HG03469 (cell line): Measurements from ENCODE around the gene IRF7.

ENCODE experiments used
- ATAC-seq: cut with Tn5 transposase; IDR thresholded peaks from one replicate; pipeline ENCODE4 v1.9.1; 2021; ENCODE audit warnings: mild to moderate bottlenecking, moderate library complexity, moderate number of reproducible peaks; ENCODE audit not compliant: unreplicated experiment

Gene IRF7

GRCh38 chr11:608791-609251, 6.9 kb downstream of the IRF7 start:
- ATAC-seq = no peak

- no peak for ATAC-seq
Measured at GRCh38 chr11:607971-608659, 7.6 kb downstream of the IRF7 start.

- ATAC-seq = no peak
Measured at GRCh38 chr11:607020-607780, 8.6 kb downstream of the IRF7 start.

GRCh38 chr11:606245-606644, 9.5 kb downstream of the IRF7 start:
- no peak for ATAC-seq

- no peak for ATAC-seq
Measured at GRCh38 chr11:605286-606129, 10.2 kb downstream of the IRF7 start.

DNA sequence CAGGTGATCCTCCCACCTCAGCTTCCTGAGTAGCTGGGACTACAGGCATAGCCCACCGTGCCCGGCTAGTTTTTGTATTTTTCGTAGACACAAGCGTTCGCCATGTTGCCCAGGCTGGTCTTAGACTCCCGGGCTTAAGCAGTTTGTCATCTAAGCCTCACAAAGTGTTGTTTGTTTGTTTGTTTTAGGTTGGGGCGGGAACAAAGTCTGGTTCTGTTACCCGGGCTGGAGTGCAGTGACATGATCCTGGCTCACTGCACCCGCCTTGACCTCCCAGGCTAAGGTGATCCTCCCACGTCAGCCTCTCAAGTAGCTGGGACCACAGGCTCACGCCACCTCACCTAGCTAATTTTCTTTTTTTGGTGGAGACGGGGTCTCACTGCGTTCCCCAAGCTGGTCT, 12.6 kb downstream of the IRF7 start:
- no peak for ATAC-seq

DNA sequence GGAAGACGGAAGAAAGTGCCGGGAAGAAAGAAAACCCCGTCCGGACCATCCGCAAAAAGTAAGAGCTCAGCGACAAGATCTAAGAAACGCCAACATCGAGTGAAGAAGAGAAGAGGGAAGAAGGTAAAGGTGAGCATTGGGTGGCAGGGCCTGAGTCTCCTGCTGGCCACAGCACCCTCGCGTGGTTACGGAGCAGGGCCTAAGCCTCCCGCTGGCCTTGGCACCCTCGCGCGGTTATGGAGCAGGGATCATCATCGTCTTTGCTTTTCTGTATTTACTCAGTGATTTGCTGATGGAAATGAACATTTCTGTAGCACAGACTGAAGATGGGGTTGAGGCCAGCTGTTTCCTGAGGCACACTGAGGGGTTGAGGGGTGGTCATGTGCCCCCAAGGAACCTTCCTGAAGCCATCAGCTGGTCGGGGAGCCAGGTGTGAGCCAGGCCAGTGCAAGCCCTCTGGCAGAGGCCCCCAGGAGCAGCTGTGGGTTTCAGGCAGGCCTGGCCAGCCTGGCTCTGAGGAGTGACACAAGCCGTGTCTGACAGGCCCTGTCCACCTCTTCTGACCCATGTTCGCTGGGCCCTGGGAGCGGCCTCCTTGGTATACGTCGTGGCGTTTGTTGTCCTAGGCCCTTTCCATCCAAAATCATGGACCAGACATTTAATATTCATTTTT, 14.0 kb downstream of the IRF7 start:
- ATAC-seq = no peak

DNA sequence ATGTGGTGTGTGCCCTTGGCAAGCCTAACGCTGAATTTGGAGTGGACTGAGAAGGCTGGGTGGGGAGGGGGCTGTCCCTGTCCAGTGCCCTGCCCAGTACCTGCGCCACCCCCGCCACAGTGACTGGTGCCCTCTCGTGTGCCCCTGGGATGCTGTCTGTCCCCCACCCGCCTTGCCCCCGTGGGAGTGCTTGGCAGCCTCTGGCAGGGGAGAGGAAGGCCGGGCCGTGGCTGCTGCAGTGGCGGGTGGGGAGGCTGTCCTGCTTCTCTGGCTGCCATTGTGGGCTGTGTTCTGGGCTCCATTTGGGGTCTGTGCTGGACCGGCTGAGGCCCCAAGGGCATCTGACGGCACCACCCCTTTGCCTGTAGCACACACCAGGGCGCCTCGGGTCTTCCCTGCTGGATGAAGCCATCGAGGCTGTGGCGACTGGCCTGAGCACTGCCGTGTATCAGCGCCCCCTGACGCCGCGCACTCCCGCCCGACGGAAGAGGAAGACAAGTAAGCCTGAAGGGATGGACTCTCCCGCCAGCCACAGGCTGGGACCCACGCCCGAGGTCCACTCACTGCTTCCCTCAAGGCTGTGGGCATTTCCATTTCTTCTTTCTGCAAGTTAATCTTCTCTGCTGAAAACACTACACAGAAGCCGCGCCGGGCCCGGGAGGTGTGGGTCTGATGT, 17.6 kb downstream of the IRF7 start:
- no peak for ATAC-seq

DNA sequence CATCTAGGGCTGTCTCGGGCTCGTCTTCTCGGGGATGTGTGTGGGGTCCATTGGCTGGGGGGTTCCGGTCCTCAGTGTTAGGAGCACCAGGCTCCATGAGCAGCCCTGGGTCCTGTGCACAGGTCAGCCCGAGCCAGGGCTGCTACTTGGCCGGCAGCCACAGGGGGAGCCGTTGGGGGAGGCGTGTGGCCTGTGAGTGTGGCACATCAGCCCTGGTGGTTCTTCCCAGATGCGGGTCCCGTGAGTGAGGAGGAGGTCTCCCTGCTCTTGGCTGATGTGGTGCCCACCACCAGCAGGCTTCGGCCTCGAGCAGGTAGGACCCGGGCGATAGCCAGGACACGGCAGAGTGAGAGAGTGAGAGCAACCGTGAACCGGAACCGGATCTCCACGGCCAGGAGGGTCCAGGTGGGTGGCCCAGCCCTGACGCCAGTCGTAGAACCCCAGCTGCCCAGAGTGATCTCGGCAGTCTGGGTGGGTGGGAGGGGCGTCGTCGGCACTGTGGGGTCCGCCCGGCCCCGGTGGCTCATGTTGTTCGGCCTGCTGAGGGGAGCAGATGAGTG, 18.5 kb downstream of the IRF7 start:
- ATAC-seq = no peak

- ATAC-seq = no peak
Measured at GRCh38 chr11:596374-596773, 19.4 kb downstream of the IRF7 start.

GRCh38 chr11:595400-595799, 20.4 kb downstream of the IRF7 start:
- ATAC-seq = no peak

GRCh38 chr11:593347-593746, 22.4 kb downstream of the IRF7 start:
- ATAC-seq = no peak

- ATAC-seq = no peak
Measured at GRCh38 chr11:592918-593317, 22.8 kb downstream of the IRF7 start.

DNA sequence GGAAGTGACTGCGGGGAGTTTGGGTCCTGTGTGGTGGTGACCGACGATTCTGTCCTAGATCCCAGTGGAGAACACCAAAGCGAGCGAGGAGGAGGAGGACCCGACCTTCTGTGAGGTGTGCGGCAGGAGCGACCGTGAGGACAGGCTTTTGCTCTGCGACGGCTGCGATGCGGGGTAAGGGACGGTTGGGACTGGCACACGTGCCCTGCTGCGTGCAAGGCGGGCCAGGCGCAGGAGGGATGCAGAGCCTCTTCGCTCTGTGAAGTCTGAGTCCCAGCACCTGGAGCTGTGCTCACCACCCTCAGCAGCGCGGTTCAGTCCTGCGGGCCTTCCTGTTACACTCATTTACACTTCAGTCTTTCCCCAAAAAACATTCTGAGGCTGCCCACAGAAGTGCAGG, 23.2 kb downstream of the IRF7 start:
- ATAC-seq = no peak

DNA sequence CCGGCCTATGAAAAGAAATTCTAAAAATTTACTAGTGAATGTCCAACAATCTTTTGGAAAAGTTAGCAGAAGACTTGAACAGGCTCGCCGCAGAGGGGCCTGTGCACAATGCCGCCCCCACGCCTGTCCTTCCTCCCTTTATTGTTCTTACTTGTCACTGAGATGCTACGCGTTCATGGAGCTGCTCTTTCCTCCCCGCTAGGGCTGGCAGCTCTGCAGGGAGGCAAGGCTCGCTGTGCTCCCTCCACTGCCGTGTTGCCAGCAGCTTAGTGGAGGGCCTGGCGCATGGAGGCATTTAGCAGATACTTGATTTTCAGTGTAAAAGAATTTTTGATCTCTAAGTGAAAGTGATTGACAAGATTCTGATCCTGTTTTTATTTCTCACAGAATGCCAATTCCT, 24.8 kb downstream of the IRF7 start:
- no peak for ATAC-seq

DNA sequence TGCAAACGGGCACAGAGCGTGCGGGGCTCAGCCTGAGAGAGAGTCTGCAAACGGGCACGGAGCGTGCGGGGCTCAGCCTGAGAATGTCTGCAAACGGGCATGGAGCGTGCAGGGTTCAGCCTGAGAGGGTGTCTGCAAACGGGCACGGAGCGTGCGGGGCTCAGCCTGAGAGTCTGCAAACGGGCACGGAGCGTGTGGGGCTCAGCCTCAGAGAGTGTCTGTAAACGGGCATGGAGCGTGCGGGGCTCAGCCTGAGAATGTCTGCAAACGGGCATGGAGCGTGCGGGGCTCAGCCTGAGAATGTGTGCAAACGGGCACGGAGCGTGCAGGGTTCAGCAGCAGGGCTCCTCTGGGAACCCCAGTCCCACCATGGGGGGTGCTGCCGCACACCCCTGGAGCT, 26.0 kb downstream of the IRF7 start:
- ATAC-seq = no peak

DNA sequence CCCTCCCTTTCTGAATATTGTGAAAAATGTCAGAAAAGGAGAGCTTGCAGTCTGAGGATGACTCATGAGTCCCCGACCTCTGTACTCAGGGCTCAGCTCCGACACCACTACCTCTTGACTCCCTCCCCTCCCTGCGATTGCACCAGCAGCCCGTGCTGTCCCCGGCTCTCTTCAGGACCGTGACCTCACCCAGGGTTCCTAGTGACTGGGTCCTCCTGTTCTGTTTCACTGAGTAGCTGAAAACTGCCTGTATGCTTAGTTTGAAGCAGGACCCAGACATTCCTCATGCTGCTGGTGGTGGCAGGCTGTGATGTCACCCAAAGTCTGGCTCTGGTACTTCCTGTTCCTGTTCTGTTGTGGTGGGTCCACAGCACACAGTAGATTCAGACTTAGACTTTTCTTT, 27.8 kb downstream of the IRF7 start:
- ATAC-seq = no peak

- ATAC-seq = no peak
Measured at GRCh38 chr11:587546-587945, 28.2 kb downstream of the IRF7 start.

- no peak for ATAC-seq
Measured at GRCh38 chr11:586376-587316, 29.1 kb downstream of the IRF7 start.
